Large intestine (tissue), 3 donors: ENCODE data around the gene MECP2. TPM values are rescaled to one million over a fixed set of nuclear protein-coding genes. Genes with fewer than 3 reads are reported as not detected.

Experiments used
- DNase-seq, 2 donors: peaks; one replicate each; pipeline versions ENCODE4 v3.0.0 to v3.0.0-alpha.2; 2013
- H3K27ac ChIP-seq: one replicate; pipeline ENCODE4 v1.5.1; 2013; ENCODE audit warnings: low read length
- H3K27me3 ChIP-seq: 2 replicates; pipeline ENCODE4 v1.6.1; 2013; ENCODE audit warnings: low read length; ENCODE audit not compliant: control insufficient read depth, insufficient read depth
- H3K36me3 ChIP-seq: 2 replicates; pipeline ENCODE4 v1.6.1; 2013; ENCODE audit warnings: low read length; ENCODE audit not compliant: control insufficient read depth, insufficient read depth
- H3K4me1 ChIP-seq: one replicate; pipeline ENCODE4 v1.6.1; 2013; ENCODE audit warnings: low read length; ENCODE audit not compliant: control insufficient read depth, insufficient read depth
- H3K4me3 ChIP-seq: one replicate; pipeline ENCODE4 v1.5.1; 2013; ENCODE audit warnings: low read length
- H3K9me3 ChIP-seq: one replicate; pipeline ENCODE4 v1.6.1; 2013; ENCODE audit warnings: mild to moderate bottlenecking, low read depth, low read length, moderate library complexity; ENCODE audit not compliant: control insufficient read depth
- WGBS: methylation state at CpG from one replicate; pipeline ENCODE4 v1.1.5; 2013; ENCODE audit warnings: low lambda C conversion rate; ENCODE audit not compliant: insufficient coverage; 5-methylcytosine and 5-hydroxymethylcytosine counted together
- polyA plus RNA-seq: library from polyadenylated mRNA; unstranded; fragments of 120-200 nt; gene quantifications from one replicate; pipeline ENCODE4 v1.2.1, GENCODE V29; 2013

Gene MECP2
- polyA plus RNA-seq, 1 donor = 19.4 TPM

- no CpG with 5 or more reads among the region's 5 CpGs for WGBS
- no peak overlapping the region for H3K27ac ChIP-seq
- H3K4me3 ChIP-seq = no peak overlapping the region
- DNase-seq = no peak
- no peaks in the 10 kb centered on the region for H3K9me3 ChIP-seq
- no peaks in the 10 kb centered on the region for H3K4me1 ChIP-seq
- peaks cover 4% of the 10 kb centered on the region for H3K36me3 ChIP-seq
- no peaks in the 10 kb centered on the region for H3K27me3 ChIP-seq
These were observed 58.9 kb downstream of the MECP2 start for GRCh38 chrX:154038656-154039055.

GRCh38 chrX:154037754-154038153, 59.8 kb downstream of the MECP2 start:
- peak overlapping the region; percentile 48 for H3K27ac ChIP-seq
- no CpG with 5 or more reads among the region's 5 CpGs for WGBS
- no peaks in the 10 kb centered on the region for H3K9me3 ChIP-seq
- H3K4me3 ChIP-seq = no peak overlapping the region
- no peaks in the 10 kb centered on the region for H3K27me3 ChIP-seq
- H3K36me3 ChIP-seq = peaks cover 4% of the 10 kb centered on the region
- peak; percentile 26 to 45 for DNase-seq
- no peaks in the 10 kb centered on the region for H3K4me1 ChIP-seq

DNA sequence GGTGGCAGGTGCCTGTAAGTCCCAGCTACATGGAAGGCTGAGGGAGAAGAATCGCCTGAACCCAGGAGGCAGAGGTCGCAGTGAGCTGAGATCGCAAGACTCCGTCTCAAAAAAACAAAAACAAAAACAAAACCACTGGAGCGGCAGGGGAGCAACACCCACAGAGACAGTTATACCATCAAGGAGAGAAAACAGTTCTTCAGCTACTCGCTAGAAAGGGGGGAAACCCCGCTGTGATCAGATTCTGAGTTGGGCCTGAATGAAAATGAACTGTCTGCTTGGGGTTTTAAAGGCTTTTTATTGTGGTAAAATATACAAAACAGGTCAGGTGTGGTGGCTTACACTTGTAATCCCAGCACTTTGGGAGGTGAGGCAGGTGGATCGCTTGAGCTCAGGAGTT, 61.0 kb downstream of the MECP2 start:
- Histone ChIP-seq H3K27ac (no peak overlapping the region), H3K9me3 (no peaks in the 10 kb centered on the region), H3K4me1 (no peaks in the 10 kb centered on the region), H3K36me3 (peaks cover 10% of the 10 kb centered on the region), H3K27me3 (no peaks in the 10 kb centered on the region), H3K4me3 (no peak overlapping the region)
- DNase-seq = no peak
- no CpG with 5 or more reads among the region's 8 CpGs for WGBS

DNA sequence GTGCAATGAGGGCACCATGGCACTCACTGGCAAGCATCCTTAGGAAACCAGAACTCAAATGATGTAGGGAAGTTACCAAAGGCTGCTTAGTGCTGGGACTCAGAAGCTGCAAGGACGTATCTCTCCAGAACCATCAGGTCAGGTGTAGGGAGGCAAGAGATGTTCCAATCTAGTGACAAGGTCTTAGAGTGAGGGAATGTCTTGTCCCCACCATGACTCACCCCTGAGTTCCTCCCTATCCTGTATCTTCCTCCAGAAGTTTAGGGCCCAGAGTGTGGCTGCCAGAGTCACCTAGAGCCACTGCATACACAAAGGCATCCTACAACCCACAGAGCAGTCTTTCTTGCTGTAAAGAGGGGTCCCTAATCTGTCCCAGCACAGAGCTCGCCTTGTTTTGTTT, 63.7 kb downstream of the MECP2 start:
- no peak for DNase-seq
- H3K4me1 ChIP-seq = peaks cover 6% of the 10 kb centered on the region
- no peak overlapping the region for H3K4me3 ChIP-seq
- H3K36me3 ChIP-seq = peaks cover 27% of the 10 kb centered on the region
- no peak overlapping the region for H3K27ac ChIP-seq
- H3K9me3 ChIP-seq = no peaks in the 10 kb centered on the region
- no CpG with 5 or more reads among the region's 2 CpGs for WGBS
- H3K27me3 ChIP-seq = no peaks in the 10 kb centered on the region

- H3K4me1 ChIP-seq = peaks cover 13% of the 10 kb centered on the region
- H3K27ac ChIP-seq = no peak overlapping the region
- H3K27me3 ChIP-seq = no peaks in the 10 kb centered on the region
- WGBS = no CpG with 5 or more reads among the region's 9 CpGs
- peaks cover 34% of the 10 kb centered on the region for H3K36me3 ChIP-seq
- DNase-seq = no peak
- no peaks in the 10 kb centered on the region for H3K9me3 ChIP-seq
- no peak overlapping the region for H3K4me3 ChIP-seq
These were observed 64.9 kb downstream of the MECP2 start for GRCh38 chrX:154032653-154033052.

- Histone ChIP-seq H3K9me3 (no peaks in the 10 kb centered on the region), H3K27ac (no peak overlapping the region), H3K36me3 (peaks cover 35% of the 10 kb centered on the region), H3K4me3 (no peak overlapping the region), H3K4me1 (peaks cover 13% of the 10 kb centered on the region), H3K27me3 (no peaks in the 10 kb centered on the region)
- no peak for DNase-seq
- no CpG with 5 or more reads among the region's 11 CpGs for WGBS
These were observed 65.4 kb downstream of the MECP2 start for GRCh38 chrX:154032160-154032559.

DNA sequence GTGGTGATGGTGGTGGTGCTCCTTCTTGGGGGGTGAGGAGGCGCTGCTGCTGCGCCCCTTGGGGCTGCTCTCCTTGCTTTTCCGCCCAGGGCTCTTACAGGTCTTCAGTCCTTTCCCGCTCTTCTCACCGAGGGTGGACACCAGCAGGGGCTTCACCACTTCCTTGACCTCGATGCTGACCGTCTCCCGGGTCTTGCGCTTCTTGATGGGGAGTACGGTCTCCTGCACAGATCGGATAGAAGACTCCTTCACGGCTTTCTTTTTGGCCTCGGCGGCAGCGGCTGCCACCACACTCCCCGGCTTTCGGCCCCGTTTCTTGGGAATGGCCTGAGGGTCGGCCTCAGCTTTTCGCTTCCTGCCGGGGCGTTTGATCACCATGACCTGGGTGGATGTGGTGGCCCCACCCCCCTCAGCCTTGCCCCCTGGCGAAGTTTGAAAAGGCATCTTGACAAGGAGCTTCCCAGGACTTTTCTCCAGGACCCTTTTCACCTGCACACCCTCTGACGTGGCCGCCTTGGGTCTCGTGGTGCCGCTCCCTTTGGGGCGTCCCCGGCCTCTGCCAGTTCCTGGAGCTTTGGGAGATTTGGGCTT, 66.7 kb downstream of the MECP2 start:
- no peak for DNase-seq
- Histone ChIP-seq H3K4me1 (peaks cover 13% of the 10 kb centered on the region), H3K9me3 (no peaks in the 10 kb centered on the region), H3K4me3 (no peak overlapping the region), H3K27me3 (no peaks in the 10 kb centered on the region), H3K36me3 (peaks cover 43% of the 10 kb centered on the region), H3K27ac (no peak overlapping the region)
- no CpG with 5 or more reads among the region's 29 CpGs for WGBS

- no peaks in the 10 kb centered on the region for H3K9me3 ChIP-seq
- H3K4me3 ChIP-seq = no peak overlapping the region
- peaks cover 43% of the 10 kb centered on the region for H3K36me3 ChIP-seq
- no peak overlapping the region for H3K27ac ChIP-seq
- H3K27me3 ChIP-seq = no peaks in the 10 kb centered on the region
- H3K4me1 ChIP-seq = peaks cover 13% of the 10 kb centered on the region
- DNase-seq = no peak
- no CpG with 5 or more reads among the region's 20 CpGs for WGBS
These were observed 67.3 kb downstream of the MECP2 start for GRCh38 chrX:154030266-154030665.

DNA sequence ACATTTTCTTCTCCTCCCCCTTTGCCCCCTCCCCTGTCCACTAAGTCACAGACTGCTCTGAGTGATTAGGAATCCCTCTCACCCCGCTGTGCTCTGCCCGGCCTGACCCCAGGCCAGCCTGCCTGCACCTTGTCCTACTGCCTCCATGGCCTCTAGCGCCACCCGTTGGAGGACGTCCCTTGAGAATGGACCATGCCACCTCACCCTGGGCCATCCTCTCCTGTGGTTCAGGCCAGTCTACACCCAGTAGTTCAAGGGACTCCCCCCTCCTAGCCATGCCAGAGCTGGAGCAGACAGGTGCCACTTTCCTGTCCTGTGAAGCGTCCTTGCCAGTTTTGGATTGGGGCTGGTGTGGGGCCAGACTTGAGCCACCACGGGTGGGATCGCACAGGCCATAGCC, 68.1 kb downstream of the MECP2 start:
- Histone ChIP-seq H3K4me3 (no peak overlapping the region), H3K9me3 (no peaks in the 10 kb centered on the region), H3K36me3 (peaks cover 41% of the 10 kb centered on the region), H3K27me3 (no peaks in the 10 kb centered on the region), H3K27ac (no peak overlapping the region), H3K4me1 (peaks cover 13% of the 10 kb centered on the region)
- DNase-seq = no peak
- no CpG with 5 or more reads among the region's 8 CpGs for WGBS

GRCh38 chrX:154028502-154029184, 68.9 kb downstream of the MECP2 start:
- H3K4me1 ChIP-seq = peaks cover 13% of the 10 kb centered on the region
- H3K9me3 ChIP-seq = no peaks in the 10 kb centered on the region
- peak; percentile 54 to 62 for DNase-seq
- no peak overlapping the region for H3K27ac ChIP-seq
- H3K27me3 ChIP-seq = no peaks in the 10 kb centered on the region
- 60% methylated on average over 3 of the region's 13 CpGs for WGBS
- H3K36me3 ChIP-seq = peaks cover 41% of the 10 kb centered on the region
- no peak overlapping the region for H3K4me3 ChIP-seq

DNA sequence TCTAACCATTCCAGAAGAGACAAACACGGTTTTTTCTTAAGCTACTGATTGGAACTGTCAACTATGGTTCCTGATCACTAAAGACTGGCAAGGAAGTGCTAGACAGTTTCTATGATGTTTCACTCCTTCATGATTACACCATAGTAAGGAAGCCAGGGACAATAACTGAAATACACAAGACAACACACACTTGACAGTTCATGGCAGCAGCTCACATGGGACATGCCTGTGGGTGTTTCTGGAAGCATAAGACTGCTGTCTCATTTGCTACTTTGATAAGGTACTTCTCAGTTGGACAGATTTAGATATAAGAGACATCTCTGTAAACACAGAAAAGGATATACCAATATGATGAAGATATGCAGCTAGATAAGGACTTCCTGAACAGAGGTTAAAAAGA, 69.5 kb downstream of the MECP2 start:
- no peak for DNase-seq
- Histone ChIP-seq H3K4me1 (peaks cover 13% of the 10 kb centered on the region), H3K36me3 (peaks cover 41% of the 10 kb centered on the region), H3K9me3 (no peaks in the 10 kb centered on the region), H3K27ac (no peak overlapping the region), H3K4me3 (no peak overlapping the region), H3K27me3 (no peaks in the 10 kb centered on the region)
- no CpG with 5 or more reads among the region's 1 CpG for WGBS
